ENCODE measurements around the gene MUC22.
"Not testable (repeated sequence)": the region's sequence is repeated elsewhere in the genome, so short reads cannot be mapped to it uniquely, and the experiment has no call there.

- not testable (repeated sequence) for TF ChIP-seq CTCF (IDR thresholded peaks at IDR 0.05; ENCODE audit: poor library complexity); EZH2 (IDR thresholded peaks at IDR 0.05; ENCODE audit: borderline replicate concordance); EZH2phosphoT487 (IDR thresholded peaks at IDR 0.05; ENCODE audit: low read depth, severe bottlenecking, unreplicated experiment)
These were observed 10.5 kb downstream of the MUC22 start for GRCh38 chr6:31020631-31021255.
